Frontal cortex (tissue), 4 donors: ENCODE results near the gene OCA2. TPM values are rescaled to one million over a fixed set of nuclear protein-coding genes. Genes with fewer than 3 reads are reported as not detected.

ENCODE experiments used
- DNase-seq, 2 donors: peaks; one replicate each; pipeline ENCODE4 v3.0.0; 2012; ENCODE audit warnings: low spot score in 2 of 2
- FAIRE-seq: peaks from 2 replicates; lab custom pipeline; 2012; peaks lifted over from hg19 to GRCh38; lab: Jason Lieb, UNC
- total RNA-seq: library from RNA; depleted of rRNA; stranded (reverse); fragments of >200 nt; gene quantifications from one replicate; pipeline ENCODE4 v1.2.3, GENCODE V29; 2014
- donor health status: control.
- donor health status: control.
- donor health status: control.

OCA2 gene
- total RNA-seq, 1 donor from 2014 or later: 4.5 TPM

DNA sequence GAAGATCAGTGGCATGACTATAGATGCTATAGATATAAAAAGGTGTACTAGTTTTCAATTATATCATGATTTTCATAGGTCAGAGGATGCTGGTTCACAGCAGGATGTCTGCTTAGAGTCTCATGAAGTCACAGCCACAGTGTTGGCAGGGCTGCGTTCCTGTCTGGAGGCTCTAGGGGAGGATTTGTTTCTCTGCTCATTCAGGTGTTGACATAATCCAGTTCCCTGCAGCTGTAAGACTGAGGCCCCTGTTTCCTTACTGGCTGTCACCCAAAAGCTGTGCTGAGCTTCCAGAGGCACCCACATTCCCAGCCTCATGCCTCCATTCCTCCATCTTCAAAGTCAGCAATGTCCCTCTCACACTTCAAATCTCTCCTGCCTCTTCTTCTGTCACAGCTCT is 170.7 kb downstream of the OCA2 start:
- DNase-seq (no peak), FAIRE-seq (no peak)

DNA sequence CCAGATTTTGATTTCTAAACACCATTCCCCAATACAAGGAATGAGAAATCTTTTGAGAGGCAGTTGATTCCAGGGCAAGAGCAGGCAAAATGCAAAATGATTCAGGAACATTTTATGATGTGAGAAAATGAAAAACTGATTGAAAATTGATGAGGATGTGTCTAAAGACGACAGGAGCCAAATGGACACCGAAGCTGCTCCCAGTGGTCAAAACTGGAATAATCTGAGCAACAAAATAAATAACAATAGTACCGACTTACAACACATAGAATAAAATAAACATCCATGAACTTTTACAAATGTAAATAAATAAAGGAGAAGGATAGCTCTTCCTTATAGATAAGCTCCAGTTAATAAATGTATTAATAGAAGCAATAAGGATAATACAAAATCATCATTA is 186.8 kb downstream of the OCA2 start:
- FAIRE-seq (no peak), DNase-seq (no peak)

- no peak for FAIRE-seq
- no peak for DNase-seq
Measured at GRCh38 chr15:27906802-27907201, 192.3 kb downstream of the OCA2 start.

DNA sequence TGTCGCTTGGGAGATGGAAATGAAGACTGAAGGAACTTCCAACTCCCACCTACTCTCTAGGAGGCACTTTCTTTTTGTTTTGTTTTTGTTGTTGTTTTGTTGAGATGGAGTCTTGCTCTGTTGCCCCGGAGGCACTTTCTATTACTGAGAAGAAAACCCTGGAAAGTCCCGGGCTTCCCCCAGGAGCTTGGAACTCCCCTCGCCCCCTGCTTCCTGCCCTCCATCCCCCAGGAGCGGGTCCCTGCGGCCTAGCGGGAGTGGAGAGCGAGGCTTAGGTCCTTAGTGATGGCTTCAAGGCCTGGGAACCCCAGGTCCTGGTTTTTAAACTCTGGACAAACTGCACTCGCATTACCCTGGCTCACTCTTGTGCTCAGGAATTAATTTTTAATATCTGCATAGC is 195.7 kb downstream of the OCA2 start:
- FAIRE-seq (no peak), DNase-seq (no peak)

DNA sequence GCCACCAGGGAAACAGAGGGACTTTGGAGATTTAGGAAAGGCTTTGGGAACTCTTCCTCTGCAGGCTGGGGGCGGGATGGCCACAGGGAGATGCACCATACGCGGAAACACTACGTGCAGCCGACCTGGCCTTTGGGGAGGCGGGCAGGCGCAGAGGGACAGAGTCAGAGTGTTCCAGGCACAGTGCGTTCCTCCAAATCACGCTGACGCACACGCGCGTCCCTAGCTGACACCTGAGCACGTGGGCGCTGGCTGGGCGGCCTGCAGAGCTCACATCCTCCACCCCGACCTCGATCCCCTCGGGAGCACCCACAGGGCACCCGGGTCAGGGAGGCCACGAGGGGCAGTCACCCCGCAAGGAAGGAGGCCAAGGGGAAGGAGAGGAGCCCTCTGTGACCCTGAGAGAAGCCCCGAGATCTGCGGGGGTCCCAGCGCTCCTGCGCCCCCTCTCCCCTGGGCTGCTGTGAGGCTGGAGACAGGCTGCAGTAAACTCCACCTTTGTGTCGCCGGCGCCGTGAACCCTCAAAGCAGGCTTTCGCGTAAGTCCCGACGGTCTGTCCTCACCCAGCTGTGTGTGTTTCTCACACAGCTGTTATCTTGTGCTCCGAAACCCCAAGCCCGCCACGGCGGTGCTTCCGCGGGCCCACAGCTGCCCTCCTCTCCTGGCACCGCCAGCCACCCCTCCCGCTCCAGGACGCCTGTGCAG is 196.3 kb downstream of the OCA2 start:
- FAIRE-seq (no peak), DNase-seq (no peak)

DNA sequence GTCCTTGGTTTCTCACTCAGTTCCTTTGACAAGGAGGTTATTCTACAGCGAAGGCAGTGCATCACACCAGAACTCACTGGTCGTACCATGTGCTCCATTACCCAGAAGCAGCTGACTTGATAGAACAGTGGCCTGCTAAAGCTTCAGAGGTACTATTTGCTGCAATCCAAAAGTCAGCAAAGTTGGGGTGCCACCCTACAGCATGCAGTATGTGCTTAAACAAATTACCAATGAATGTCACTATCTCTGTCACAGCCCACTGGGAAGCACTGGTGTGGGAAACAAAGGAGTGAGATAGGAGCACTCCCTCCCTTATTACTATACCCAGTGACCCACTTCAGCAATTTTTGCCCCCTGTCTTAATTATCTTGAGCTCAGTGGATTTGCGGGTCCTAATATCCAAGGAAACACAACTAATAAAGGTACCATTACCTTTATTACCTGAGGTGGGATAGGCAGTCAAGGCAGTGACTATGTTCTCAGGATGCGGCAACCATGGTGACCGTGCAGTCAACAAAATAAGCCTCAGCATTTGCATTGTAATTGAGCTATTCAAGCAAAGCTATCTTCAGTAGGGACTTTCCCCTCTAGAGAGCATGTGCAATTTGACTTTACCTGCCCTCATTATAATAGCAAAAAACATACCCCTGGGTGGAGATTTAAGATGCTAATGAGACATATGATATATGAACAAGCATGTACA is 199.4 kb downstream of the OCA2 start:
- FAIRE-seq: no peak
- DNase-seq: no peak

DNA sequence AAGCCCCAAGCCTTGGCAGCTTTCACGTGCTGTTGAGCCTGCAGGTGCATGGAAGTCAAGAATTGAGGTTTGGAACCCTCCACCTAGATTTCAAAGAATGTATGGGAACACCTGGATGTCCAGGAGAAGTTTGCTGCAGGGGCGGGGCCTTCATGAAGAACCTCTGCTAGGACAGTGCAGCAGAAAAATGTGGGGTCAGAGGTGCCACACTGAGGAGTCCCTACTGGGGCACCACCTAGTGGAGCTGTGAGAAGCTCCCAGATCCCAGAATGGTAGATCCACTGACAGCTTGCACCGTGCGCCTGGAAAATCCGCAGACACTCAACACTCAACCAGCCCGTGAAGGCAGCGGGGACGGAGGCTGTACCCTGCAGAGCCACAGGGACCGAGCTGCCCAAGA is 201.6 kb downstream of the OCA2 start:
- no peak for DNase-seq
- FAIRE-seq: no peak

GRCh38 chr15:27894645-27895044 is 204.5 kb downstream of the OCA2 start:
- DNase-seq: no peak
- FAIRE-seq: no peak

DNA sequence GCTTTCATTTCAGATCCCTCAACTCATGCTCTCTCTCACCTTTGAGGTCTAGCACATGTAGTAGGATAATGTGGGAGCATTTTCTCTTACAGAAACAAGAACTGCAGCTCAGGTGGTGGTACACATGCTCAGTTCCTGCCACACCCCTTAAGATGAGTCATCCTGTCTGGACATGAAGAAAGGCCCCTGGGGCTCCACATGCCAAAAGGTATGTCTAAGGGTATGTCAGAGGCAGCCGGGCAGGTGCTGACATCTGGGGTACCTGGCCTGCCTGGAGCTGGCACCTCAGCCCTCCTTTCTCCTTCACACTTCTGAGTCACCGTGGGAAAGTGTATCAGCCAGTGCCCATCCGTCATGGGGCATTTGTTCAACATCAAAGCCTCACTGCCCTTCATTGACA is 209.9 kb downstream of the OCA2 start:
- no peak for FAIRE-seq
- no peak for DNase-seq

GRCh38 chr15:27885201-27885600 is 213.9 kb downstream of the OCA2 start:
- DNase-seq (no peak), FAIRE-seq (no peak)

- no peak for DNase-seq
- FAIRE-seq: no peak
Measured at GRCh38 chr15:27884726-27885125, 214.4 kb downstream of the OCA2 start.

- DNase-seq (no peak), FAIRE-seq (no peak)
Measured at GRCh38 chr15:27878841-27879240, 220.3 kb downstream of the OCA2 start.

- FAIRE-seq (no peak), DNase-seq (no peak)
Measured at GRCh38 chr15:27873828-27874227, 225.3 kb downstream of the OCA2 start.

DNA sequence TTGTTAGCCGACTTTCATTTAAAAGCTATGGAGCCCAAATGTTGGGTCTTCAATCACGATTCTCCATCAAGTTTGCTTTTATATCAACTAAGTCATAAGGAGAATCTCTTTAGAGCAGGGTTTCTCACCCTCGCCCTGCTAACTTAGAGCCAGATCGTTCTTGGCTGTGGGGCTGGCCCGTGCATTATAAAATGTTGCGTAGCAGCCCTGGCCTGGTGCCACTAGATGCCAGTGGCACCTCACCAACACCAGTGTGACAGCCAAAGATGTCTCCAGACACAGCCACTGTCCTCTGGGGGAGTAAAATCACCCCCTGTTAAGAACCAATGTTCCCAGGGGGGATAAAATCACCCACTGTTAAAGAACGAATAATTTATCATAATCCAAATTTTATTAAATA is 226.1 kb downstream of the OCA2 start:
- FAIRE-seq: no peak
- DNase-seq: no peak

- DNase-seq (no peak), FAIRE-seq (no peak)
Measured at GRCh38 chr15:27872355-27872754, 226.8 kb downstream of the OCA2 start.

- no peak for FAIRE-seq
- DNase-seq: no peak
Measured at GRCh38 chr15:27871902-27872260, 227.2 kb downstream of the OCA2 start.

DNA sequence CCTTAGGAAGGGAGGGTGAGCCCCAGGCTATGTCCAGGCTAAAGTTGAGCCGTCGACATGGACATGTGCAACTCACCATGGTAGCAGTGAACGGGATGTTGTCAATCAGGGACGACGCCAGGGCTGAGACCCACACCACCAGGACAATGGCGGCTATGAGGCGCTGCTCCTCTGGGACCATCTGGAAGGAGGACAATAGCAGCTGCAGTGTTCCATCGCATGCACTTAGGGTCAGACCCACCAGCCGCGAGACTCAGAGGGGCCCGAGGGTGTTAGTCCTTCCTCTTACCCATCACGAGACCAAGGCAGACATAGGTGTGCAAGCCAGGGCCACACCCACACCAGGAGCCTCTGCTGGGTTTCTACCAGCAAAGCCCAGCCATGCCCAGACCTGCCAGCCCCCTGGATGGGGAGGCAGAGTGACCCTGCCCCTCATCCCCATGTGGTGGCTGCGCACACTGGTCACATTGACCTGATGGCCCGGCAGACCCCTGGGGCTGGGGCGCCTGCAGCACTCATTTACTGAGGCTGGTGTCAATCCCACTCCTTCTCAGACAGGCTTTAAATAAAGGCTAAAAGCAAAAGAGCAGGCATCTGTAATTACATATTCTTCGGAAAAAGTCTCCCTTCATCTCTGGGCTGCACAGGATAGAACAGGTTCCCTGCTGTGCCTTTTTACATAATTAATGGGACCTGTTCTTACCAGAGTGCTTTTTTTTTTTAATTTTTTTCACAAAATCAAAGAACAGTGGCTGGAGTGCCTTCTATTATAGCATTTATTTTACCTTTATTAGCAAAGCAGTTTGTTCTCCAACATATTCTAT is 227.8 kb downstream of the OCA2 start:
- FAIRE-seq (no peak), DNase-seq (no peak)

DNA sequence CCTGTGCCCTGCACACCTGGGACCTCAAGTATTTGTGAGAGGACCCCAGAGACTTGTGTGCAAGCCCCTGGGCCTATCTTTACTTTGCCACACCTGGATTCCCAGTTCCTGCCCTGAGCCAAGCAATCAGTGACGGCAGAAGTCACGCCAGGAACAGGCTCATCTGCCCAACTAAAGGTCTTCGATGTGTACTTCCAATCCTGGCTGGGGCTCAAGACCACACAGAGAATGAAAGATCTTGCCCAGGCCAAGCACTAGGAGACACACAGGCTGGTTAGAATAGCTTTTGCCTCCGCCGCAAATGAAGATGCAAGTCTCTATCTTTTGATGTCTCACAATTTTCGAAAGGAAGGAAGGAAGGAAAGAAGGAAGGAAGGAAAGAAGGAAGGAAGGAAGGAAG is 228.8 kb downstream of the OCA2 start:
- DNase-seq (no peak), FAIRE-seq (no peak)

- FAIRE-seq (no peak), DNase-seq (no peak)
Measured at GRCh38 chr15:27869697-27870281, 229.3 kb downstream of the OCA2 start.

GRCh38 chr15:27868828-27869404 is 230.2 kb downstream of the OCA2 start:
- no peak for DNase-seq
- FAIRE-seq: no peak
